Esophagus muscularis mucosa (tissue), 4 donors: ENCODE results near the gene NPAS3. TPM values are rescaled to one million over a fixed set of nuclear protein-coding genes. Genes with fewer than 3 reads are reported as not detected.

Experiments
- DNase-seq: peaks from one replicate; pipeline ENCODE4 v3.0.0-alpha.2; 2017; ENCODE audit errors: extremely low spot score
- H3K27ac ChIP-seq, 4 donors: fragments of 200-600 bp; sonication (generic); replicated peaks in 1 of 4; 1 replicate in 3 of 4; 2 replicates in 1 of 4; pipeline ENCODE4 v1.5.1; 2016 to 2019; ENCODE audit warnings: mild to moderate bottlenecking in 1 of 4
- H3K27me3 ChIP-seq, 4 donors: fragments of 200-600 bp; sonication (generic); one replicate each; pipeline versions ENCODE4 v1.5.1 to v1.6.0; 2016 to 2019
- H3K36me3 ChIP-seq, 4 donors: fragments of 200-600 bp; sonication (generic); one replicate each; pipeline ENCODE4 v1.5.1; 2016 to 2019
- H3K4me1 ChIP-seq, 4 donors: fragments of 200-600 bp; sonication (generic); one replicate each; pipeline ENCODE4 v1.5.1; 2016 to 2019
- H3K4me3 ChIP-seq, 4 donors: fragments of 200-600 bp; sonication (generic); 1 replicate in 2 of 4; 2 replicates in 2 of 4; pipeline ENCODE4 v1.5.1; 2016 to 2019; ENCODE audit warnings: mild to moderate bottlenecking in 4 of 4, moderate library complexity in 1 of 4
- H3K9me3 ChIP-seq, 4 donors: fragments of 200-600 bp; sonication (generic); 1 replicate in 3 of 4; 2 replicates in 1 of 4; pipeline ENCODE4 v1.5.1; 2016 to 2019
- EP300 ChIP-seq: sonication (generic); formaldehyde crosslinking; IDR thresholded peaks from one replicate; pipeline ENCODE4 v1.6.1; 2017; ENCODE audit warnings: antibody characterized with exemption
- POLR2A ChIP-seq: fragments of 450-650 bp; IDR thresholded peaks from one replicate; pipeline ENCODE4 v1.6.1; 2017; ENCODE audit warnings: antibody characterized with exemption, moderate library complexity, mild to moderate bottlenecking, low read depth
- POLR2AphosphoS5 ChIP-seq, 2 donors: sonication (generic); formaldehyde crosslinking; IDR thresholded peaks; one replicate each; pipeline ENCODE4 v1.6.1; 2017; ENCODE audit warnings: antibody characterized with exemption in 2 of 2
- WGBS: methylation state at CpG from one replicate; pipeline ENCODE4 v1.1.5; 2018; 5-methylcytosine and 5-hydroxymethylcytosine counted together
- intact Hi-C: fragments of 100-400 bp; cut with DNase I; formaldehyde crosslinking; loops from one replicate; pipeline ENCODE4 v1.15.1; 2023
- total RNA-seq, 4 donors: library from RNA; depleted of rRNA; stranded (reverse); fragments of >200 nt; gene quantifications; one replicate each; pipeline versions ENCODE4 v1.1.0 to v1.2.1, GENCODE V29; 2016
- TF ChIP-seq, protein P1 (sequence below), 3 experiments: fragments of 200-600 bp in 2 of 3; fragments of 450-650 bp in 1 of 3; sonication (generic) in 2 of 3; IDR thresholded peaks; one replicate each; pipeline ENCODE4 v1.5.1; 2017 to 2019; ENCODE audit warnings: antibody characterized with exemption in 3 of 3, mild to moderate bottlenecking in 2 of 3, moderate library complexity in 1 of 3

NPAS3 gene
- total RNA-seq, 4 donors from 2014 or later: 3.3 to 7.3 (median 5.8) TPM

DNA sequence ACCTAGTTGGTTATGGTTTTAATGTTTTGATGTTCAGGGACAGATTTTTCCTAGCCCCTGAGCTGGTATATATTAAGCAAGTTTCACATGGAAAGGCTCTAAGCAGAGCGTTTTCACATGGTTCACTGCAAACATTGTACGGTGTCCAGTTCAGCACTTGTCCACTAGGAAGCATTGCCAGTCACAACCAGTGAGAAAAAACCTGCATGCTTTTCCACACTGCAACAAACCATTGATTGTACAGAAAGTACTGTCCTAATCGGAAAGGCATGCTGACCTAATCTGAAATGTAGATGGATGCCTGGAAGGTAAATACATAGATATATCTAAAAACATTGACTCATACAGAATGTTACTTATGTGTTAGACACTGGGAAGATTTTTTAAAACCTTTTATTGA lies 25.0 kb upstream of the NPAS3 start:
- DNase-seq: no peak
- Histone ChIP-seq H3K27ac (no peak overlapping the region), H3K27me3 (no peaks in the 10 kb centered on the region), H3K4me1 (no peaks in the 10 kb centered on the region), H3K4me3 (no peak overlapping the region), H3K9me3 (no peaks in the 10 kb centered on the region), H3K36me3 (no peaks in the 10 kb centered on the region)
- intact Hi-C loops: no loop called here
- WGBS: 82% methylated on average over 3 of the region's 3 CpGs
- no peak for TF ChIP-seq POLR2AphosphoS5 (IDR thresholded peaks at IDR 0.05)
- TF ChIP-seq, protein P1, sequence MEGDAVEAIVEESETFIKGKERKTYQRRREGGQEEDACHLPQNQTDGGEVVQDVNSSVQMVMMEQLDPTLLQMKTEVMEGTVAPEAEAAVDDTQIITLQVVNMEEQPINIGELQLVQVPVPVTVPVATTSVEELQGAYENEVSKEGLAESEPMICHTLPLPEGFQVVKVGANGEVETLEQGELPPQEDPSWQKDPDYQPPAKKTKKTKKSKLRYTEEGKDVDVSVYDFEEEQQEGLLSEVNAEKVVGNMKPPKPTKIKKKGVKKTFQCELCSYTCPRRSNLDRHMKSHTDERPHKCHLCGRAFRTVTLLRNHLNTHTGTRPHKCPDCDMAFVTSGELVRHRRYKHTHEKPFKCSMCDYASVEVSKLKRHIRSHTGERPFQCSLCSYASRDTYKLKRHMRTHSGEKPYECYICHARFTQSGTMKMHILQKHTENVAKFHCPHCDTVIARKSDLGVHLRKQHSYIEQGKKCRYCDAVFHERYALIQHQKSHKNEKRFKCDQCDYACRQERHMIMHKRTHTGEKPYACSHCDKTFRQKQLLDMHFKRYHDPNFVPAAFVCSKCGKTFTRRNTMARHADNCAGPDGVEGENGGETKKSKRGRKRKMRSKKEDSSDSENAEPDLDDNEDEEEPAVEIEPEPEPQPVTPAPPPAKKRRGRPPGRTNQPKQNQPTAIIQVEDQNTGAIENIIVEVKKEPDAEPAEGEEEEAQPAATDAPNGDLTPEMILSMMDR (IDR thresholded peaks at IDR 0.05): peak in 1 of 3 experiments; percentile 16

DNA sequence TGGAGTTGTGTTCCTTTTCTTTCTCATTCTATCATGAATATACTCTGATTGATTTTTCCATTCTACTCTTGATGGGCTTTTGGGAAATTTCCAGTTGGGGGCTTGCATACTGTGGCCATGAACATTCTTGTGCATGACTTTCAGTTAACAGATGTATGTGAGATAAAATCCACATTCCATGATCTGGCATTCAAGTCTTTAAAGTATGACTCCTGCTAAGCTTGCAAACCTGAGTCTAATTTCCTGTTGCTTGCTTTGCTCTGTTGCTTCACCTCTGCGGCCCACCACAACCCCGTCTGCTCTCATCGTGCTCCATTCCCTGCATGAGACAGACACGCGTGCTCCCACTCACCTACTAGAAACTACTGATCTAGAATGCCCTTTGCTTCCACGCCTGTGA lies 24.3 kb upstream of the NPAS3 start:
- Histone ChIP-seq H3K4me1 (no peaks in the 10 kb centered on the region), H3K27me3 (no peaks in the 10 kb centered on the region), H3K27ac (no peak overlapping the region), H3K36me3 (no peaks in the 10 kb centered on the region), H3K9me3 (no peaks in the 10 kb centered on the region), H3K4me3 (no peak overlapping the region)
- 92% methylated on average over 6 of the region's 6 CpGs for WGBS
- intact Hi-C loops: no loop called here
- no peak for DNase-seq
- no peak for TF ChIP-seq POLR2A
- no peak for TF ChIP-seq POLR2AphosphoS5 (IDR thresholded peaks at IDR 0.05)
- TF ChIP-seq, protein P1 (IDR thresholded peaks at IDR 0.05): no peak
- TF ChIP-seq EP300: no peak

DNA sequence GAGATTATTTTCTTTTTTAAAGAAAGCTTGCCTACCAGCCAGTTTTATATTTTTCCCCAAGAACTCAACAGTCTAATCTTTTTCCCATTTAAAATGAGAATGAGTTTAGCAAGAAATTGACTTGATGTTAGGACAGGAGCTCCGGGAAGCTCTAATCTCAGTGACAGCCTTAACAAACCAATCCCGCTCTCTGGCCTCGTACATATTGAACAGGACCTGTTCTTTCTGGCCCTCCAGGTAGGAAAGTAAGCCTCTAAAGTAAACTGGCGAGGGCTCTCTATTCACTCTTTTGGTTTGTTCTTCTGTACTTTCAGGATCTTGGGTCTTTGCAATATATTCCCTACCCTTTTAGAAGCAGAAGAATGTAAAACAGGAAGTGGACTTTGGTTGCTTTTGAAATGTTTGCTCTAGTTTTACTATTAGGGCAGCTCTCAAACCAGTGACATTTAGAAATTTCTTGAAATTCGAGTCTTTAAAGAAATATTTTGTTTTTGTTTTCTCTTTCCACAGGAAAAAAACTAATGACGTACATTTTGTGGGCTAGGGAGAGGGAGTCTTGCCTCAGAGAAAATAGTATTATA lies 17.9 kb upstream of the NPAS3 start:
- no peaks in the 10 kb centered on the region for H3K4me1 ChIP-seq
- no peak overlapping the region for H3K27ac ChIP-seq
- intact Hi-C loops: no loop called here
- no peaks in the 10 kb centered on the region for H3K36me3 ChIP-seq
- TF ChIP-seq EP300: no peak
- TF ChIP-seq, protein P1 (IDR thresholded peaks at IDR 0.05): no peak
- no peak for TF ChIP-seq POLR2AphosphoS5 (IDR thresholded peaks at IDR 0.05)
- no peak for TF ChIP-seq POLR2A
- DNase-seq: no peak
- no peaks in the 10 kb centered on the region for H3K9me3 ChIP-seq
- H3K27me3 ChIP-seq: no peaks in the 10 kb centered on the region
- WGBS: 84% methylated on average over 6 of the region's 6 CpGs
- H3K4me3 ChIP-seq: no peak overlapping the region

DNA sequence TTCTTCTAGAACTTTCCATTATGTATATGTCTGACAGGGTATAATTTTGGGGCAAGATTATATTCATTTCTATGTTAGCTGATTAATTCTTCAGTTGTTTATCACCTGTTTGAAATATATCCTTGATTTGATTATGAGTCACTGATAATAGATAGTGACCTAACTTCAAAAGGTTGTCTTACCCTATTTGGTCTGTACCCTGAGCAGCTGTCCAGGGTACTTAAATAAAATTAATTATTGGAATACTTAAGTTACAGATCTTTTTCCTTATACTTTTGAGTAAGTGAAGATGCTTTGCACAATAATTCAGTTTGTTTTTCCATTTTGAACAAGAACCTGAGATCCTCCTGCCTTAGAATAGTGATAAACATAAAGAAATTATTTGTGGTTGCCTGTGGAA lies 13.2 kb upstream of the NPAS3 start:
- Histone ChIP-seq H3K27ac (no peak overlapping the region), H3K36me3 (no peaks in the 10 kb centered on the region), H3K4me1 (no peaks in the 10 kb centered on the region), H3K9me3 (no peaks in the 10 kb centered on the region), H3K4me3 (no peak overlapping the region), H3K27me3 (no peaks in the 10 kb centered on the region)
- intact Hi-C loops: no loop called here
- TF ChIP-seq POLR2AphosphoS5 (IDR thresholded peaks at IDR 0.05) (no peak), POLR2A (no peak), EP300 (no peak)
- TF ChIP-seq, protein P1 (IDR thresholded peaks at IDR 0.05): no peak
- DNase-seq: no peak
